Measurements from ENCODE around the gene CLEC16A.

DNA sequence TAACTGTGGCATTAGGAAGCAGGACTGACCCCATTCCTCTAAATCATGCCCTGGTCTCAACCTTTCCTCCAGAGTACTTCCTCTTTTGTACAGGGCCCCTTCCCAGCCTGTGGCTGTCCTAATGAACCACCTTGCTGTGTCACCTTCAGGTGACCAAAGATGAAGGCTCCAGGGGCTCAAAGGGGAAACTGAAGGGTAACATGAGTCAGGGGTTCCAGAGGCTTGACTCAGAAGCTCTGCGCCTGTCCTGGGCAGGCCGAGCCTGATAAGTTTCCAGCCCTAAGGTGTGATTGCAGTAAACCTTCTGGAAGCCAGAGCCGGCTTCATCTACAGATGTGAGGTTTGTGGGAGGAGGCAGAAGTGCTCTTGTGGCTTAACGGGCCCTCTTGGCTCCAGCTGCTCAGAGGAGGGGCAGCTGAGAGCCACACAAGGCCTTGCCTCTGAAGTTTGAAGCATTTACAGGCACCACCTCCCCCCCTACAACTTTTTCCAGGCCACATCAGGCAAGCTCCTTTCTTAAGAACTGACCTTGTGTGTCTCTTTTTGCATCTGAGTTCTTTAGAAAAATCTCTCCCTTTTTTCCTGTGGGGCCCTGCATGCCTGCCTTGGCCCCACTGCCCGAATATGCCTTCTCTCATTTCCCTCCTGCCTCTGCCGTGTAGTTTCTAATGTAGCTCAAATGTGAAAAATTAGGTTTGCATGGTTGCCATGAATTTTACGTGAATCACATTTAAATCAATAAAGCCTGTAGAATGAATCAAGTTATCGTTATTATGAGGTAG, 149.9 kb downstream of the CLEC16A start:
- TF ChIP-seq YY1 (IDR thresholded peaks at IDR 0.05; ENCODE audit: low read depth): no peak
- no peak for TF ChIP-seq CREB1 (IDR thresholded peaks at IDR 0.05; ENCODE audit: low read depth)
- TF ChIP-seq, protein P1, sequence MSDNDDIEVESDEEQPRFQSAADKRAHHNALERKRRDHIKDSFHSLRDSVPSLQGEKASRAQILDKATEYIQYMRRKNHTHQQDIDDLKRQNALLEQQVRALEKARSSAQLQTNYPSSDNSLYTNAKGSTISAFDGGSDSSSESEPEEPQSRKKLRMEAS (IDR thresholded peaks at IDR 0.05): no peak
- TF ChIP-seq EP300 (IDR thresholded peaks at IDR 0.05; ENCODE audit: borderline replicate concordance): no peak
